ENCODE measurements around the gene SLC11A1.

- no peak for TF ChIP-seq YY1 (IDR thresholded peaks at IDR 0.05; ENCODE audit: insufficient read depth, insufficient read length)
- TF ChIP-seq ZNF274 (IDR thresholded peaks at IDR 0.05; ENCODE audit: low read depth, low read length): no peak
- no peak for TF ChIP-seq SUZ12 (IDR thresholded peaks at IDR 0.05; ENCODE audit: extremely low read depth, insufficient read depth, insufficient read length)
Measured at GRCh38 chr2:218405086-218405745, 23.1 kb downstream of the SLC11A1 start.
